Renal cortex interstitium (tissue), 11 donors: Measurements from ENCODE around the gene TECTB. TPM values are rescaled to one million over a fixed set of nuclear protein-coding genes. Genes with fewer than 3 reads are reported as not detected.

ENCODE experiments used
- DNase-seq, 11 donors: peaks; one replicate each; pipeline ENCODE4 v3.0.0-alpha.2; 2013; ENCODE audit warnings: low read depth in 9 of 11, low spot score in 4 of 11; ENCODE audit errors: extremely low read depth in 1 of 11
- polyA plus RNA-seq, 3 donors: library from polyadenylated mRNA; unstranded; fragments of 120-200 nt; gene quantifications; one replicate each; pipeline ENCODE4 v1.2.1, GENCODE V29; 2013; ENCODE audit not compliant: insufficient read length in 3 of 3

Gene TECTB
- polyA plus RNA-seq, 3 donors, result not detected

DNA sequence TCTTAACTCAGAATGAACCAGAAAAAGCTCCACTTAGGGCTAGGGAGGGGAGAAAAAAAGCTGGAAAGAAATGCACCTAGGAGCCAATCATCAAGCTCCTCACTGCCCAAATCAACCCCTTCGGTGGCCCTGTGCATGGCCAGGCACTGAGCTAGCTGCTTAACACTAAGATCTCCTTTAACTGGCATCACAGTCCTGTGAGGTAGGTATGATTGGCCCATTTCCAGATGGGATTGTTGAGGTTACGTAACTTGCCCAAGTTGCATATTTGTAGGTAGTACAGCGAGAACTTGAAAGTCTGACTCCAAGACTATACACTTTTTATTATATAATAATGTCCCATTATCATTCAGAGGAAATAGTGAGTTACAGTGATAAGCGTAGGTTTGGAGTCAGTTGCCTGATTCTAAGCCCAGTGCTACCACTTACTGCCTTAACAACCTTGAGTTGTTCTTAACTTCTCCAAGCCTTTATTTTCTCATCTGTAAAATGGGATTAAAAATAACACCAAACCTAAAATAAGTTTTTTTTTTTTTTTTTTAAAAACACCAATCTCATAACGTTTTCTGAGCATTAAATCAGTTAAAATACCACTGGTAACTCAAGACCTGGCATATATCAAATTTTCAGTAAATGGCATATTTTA lies 53.5 kb downstream of the TECTB start:
- DNase-seq, result no peak

DNA sequence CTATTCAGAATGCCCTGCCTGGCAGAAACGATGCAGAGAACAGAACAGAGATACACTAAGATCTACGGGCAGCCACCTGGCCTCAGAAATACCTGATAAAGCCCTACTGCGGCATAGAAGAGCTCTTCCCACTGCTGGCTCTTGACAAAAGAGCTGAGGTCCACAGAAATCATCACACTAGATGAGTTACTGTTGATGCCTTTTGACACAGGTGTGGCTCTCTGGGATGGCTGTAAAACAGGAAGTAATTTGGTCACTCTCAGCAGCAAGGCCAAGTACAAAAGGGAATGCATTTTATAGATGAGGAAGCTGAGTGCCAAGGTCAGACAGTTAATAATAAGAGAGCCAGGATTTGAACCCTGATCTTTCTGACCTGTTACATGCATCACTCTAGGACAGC lies 55.8 kb downstream of the TECTB start:
- DNase-seq, result no peak

DNA sequence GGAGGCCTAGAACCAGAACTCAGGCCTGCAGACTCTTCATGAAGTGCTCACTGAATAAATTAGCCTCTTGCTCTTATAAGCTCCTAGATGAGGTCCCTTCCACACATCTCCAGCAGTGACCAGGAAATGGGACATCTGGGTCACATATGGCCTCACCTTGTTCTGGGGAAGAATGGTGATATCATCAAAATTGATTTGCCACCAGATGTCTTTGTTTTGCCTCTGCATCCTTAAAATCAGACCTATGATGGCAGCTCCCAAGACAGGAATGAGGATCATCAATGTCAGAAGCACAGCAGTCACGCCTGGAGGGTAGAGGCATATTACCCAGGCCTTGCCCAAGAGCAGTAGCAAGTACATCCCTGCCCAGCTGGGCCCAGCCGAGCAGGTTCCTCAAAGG lies 57.4 kb downstream of the TECTB start:
- DNase-seq, result no peak

DNA sequence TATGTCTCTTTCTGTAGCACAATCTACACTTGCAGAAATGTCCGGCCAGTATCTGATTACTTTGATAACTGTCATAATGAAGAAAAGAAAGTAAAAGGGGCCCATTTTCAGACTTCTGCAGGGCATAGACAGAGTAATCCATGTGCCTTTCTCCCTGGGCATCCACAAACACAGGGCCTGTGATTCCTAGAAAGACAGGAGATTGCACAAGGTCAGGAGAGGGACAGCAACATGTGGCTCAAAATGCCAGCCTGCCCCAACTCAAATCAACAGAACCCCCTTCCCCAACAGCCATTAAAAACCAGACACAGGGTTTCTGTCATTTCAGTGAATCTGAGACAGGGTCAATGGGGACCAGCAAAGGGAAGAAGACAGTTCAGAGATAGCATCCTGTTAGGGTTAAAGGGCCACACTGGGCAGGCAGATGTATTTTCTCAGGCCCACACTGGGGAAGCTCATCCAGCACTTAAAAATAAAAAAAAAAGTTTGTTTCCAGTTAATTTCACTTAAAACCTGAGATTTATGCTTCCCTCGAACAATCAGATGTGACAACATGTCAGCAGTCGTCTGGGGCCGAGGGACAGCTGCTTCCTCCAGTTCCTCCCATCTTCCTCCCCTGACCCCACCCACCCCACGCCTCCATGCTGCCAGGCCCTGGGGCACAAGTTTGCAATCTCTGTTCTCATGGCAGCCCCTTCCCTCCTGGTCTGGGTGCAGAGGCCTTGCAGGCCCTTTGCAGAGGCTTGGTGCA lies 60.0 kb downstream of the TECTB start:
- no peak for DNase-seq

DNA sequence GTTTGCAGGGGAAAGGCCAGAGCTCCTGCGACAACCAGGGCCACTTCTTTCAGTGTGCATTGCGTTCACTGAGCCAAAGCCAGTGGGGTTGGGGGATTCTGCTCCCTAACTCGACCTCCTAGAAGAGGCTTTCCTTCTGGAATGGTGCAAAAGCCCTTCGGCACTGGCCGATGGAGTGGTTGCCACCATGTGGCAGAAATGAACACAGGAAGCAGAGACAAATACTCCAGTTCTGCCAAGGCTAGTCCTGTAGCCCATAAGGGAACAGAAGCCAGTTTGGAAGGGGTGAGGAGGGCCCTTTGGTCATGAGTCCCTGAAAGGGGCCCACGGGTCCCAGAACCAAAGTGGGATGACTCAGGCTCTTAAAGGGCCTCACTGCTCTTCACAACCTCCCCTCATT lies 61.1 kb downstream of the TECTB start:
- no peak for DNase-seq

DNA sequence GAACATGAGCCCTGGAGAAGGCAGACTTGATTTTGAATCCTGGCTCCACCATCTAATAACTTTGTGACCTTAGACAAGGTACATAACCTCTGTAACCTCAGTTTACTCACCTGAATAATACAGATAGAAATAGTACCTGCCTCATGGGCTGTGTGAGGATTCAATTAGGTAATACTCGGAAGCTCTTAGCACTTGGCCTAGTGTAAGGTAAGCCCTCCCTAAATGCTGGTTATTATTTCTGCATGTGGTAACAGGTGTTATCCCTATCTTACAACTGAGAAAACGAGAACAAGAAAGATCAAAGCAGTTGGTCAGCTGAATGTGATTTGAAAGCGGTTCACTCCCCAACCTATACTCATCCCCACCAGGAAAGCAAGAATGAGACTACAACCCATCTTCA lies 62.0 kb downstream of the TECTB start:
- DNase-seq, result no peak

DNA sequence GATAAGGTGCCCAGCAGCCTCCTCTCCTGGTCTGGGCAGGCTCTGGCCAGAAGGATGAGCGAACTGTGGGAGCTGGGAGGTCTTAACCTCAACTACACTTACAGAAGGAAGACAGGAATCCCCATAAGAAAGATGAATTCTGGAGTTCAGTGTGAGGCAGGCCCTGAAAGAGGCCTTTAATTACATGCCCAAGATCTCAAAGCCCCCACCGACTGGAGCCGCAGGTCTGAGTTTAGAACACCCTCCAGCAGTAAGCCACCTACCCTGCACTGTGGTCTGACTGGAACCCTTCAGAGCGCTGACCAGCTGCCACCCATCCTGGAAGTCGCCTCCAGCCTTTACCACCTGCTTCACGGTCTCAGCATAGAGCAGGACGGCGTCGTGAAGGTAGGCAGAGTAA lies 62.5 kb downstream of the TECTB start:
- no peak for DNase-seq

DNA sequence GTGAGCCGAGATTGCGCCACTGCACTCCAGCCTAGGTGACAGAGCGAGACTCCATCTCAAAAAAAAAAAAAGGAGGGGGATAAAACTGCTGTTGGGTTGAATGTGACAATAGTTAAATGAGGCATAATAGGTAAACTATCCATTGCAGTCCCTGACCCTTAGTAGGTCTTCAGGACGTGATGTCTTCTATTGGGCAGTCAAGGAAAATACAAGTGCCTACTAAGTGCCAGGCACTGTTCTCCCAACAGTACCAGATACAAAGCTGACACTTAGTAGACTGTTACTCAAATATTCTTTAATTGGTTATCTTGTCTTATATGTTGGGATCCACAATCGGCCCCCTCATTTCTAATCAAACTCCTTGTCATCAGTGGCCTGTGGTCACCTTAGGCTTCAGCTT lies 63.6 kb downstream of the TECTB start:
- no peak for DNase-seq

DNA sequence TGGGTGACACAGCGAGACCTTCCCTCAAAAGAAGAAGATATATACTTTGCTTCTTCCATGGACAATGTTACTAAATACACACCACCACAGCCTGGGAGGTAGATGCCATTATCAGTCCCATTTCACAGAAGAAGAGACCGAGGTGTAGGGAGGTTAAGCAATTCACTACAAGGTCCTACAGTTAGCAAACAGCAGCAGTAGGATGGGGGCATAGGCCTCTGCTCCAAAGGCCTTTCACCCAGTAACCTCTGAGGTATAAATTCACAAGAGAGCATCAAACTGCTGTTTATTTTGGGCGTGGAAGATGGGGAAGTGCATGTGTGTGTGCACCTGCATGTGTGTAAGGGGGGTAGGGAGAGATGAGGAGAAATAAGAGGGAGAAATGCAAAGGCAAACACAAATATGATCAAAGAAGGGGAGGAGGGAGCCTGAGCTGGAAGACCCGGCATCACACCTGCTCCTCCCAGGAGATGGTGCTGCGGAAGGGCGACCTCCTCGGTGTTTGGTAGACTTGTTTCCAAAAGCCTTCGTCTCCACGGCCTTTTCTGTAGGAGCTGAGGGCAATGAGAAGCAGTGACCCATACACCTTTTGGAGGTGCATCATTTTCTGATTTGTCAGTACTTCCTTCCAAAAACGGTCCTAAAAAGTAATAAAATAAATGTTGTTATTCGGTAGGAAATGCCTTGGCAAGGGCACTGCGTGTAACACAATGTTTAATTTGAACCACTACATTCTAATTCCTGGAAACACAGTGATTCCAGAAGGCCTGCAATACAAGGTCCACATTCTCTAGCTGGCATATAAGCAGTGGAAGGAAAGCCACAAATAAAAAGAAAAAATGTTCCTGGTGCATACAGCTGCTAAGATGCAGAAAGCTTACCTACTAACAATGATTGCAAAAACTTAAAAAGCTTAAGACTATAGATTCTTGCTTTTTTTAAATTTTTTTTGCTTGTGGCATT lies 64.8 kb downstream of the TECTB start:
- no peak for DNase-seq

DNA sequence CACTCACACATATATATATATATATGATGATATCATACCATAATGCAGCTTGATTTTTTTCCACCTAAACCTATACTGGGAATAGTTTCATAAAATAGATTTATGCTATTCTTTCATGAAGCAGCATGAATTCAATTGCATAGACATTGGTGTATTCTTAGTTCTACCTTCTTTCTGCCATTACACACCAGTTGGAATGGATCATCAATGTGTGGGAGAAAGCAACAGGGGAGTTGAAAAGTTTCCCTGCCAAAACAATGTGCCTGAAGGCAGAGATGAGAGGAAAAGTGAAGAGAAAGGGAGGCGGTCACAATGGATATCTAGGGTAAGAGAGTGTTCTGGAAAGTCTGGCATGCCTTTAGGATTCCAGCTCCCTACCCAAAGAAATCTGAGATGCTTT lies 65.6 kb downstream of the TECTB start:
- DNase-seq, result no peak

DNA sequence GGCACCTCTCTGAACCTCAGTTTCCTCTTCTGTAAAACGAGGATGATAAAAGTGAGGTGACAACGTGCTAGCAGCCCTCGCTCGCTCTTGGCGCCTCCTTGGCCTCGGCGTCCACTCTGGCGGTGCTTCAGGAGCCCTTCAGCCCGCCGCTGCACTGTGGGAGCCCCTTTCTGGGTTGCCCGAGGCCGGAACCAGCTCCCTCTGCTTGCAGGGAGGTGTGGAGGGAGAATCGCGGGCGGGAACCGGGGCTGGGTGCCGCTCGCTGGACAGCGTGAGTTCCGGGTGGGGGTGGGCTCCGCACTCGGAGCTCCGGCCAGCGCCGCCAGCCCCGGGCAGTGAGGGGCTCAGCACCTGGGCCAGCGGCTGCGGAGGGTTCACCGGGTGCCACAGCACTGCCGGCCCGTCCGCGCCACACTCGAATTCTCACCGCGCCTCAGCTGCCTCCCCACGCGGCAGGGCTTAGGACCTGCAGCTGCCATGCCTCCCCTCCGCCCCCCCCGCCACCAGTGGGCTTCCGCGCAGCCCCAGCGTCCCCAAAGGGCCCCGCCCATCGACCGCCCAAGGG lies 66.4 kb downstream of the TECTB start:
- no peak for DNase-seq

DNA sequence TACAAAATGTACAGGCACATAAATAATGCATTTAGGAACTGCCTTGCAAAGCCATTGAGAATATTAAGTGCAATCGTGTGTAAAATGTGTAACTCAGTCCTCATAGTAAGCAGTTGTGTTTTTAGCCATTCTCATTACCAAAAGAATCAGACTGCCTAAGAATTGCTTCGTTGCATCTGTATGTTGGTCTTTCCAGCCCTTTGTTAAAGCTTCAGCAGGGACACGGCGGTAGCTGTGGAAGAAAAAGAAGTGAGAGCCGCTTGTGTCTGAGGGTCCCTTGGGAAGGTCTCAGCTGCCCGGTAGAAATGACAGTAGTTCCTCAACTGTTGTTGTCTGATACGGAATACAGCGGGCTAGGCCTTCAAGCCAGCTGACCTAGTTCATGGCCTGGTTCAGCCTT lies 67.9 kb downstream of the TECTB start:
- DNase-seq, result no peak

DNA sequence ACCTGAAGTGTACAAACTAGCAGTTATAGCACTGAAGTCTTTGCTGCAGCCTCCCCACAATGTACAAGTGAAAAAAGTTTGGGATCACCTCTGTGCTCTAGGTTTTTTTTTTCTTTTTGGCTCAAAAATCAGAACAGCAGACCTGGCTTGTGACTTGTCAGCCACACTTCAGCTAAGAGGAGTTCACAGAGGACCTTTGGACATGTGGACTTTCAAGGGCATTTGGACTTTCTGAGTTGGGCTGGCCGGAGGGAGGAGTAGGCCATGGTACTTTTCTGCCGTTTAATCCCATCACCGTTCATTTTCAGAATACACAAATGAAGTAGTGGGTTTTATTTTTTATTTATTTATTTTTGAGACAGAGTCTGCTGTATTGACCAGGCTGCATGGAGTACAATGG lies 68.8 kb downstream of the TECTB start:
- DNase-seq, result no peak

DNA sequence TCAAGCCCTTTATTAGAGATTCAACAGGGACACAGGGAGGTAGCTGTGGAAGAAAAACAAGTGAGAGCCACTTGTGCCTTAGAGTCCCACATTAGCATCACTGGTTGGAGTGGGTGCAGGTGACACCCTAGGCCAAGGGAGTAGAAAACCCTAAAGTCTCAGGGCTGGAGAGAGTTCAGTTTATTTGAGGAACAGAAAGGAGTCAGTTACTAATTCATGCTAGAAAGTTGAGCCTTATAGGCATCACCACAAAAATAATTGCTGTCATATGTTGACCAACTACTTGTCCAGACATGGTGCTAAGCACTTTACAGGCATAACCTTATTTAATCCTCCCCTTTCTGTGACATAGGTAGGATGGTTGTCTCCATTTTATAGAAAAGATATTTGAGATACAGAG lies 69.8 kb downstream of the TECTB start:
- DNase-seq, result no peak

Other genes starting within 250 kb of the TECTB start
- 10 to 100 TPM; 15.1 to 17.7 (median 15.8) TPM for gene GPAM, start 99.6 kb upstream of the TECTB start, polyA plus RNA-seq
- 1 to 10 TPM; 4.3 to 5.7 (median 4.7) TPM for gene ACSL5, start 90.7 kb downstream of the TECTB start, polyA plus RNA-seq
- 10 to 100 TPM; 59.3 to 75.2 (median 73.1) TPM for gene ZDHHC6, start 163.5 kb downstream of the TECTB start, polyA plus RNA-seq
- gene VTI1A, start 163.8 kb downstream of the TECTB start, polyA plus RNA-seq, result 10 to 100 TPM; 19.5 to 22.2 (median 20.8) TPM